DMS114 treated with DMSO at 0.1 percent for 48 hours (cell line): ENCODE results near the gene LAMA3.

ENCODE experiments used
- DNase-seq: peaks from one replicate; lab custom pipeline; 2025; ENCODE audit not compliant: unreplicated experiment; lab: John Stamatoyannopoulos, UW

Gene LAMA3

DNA sequence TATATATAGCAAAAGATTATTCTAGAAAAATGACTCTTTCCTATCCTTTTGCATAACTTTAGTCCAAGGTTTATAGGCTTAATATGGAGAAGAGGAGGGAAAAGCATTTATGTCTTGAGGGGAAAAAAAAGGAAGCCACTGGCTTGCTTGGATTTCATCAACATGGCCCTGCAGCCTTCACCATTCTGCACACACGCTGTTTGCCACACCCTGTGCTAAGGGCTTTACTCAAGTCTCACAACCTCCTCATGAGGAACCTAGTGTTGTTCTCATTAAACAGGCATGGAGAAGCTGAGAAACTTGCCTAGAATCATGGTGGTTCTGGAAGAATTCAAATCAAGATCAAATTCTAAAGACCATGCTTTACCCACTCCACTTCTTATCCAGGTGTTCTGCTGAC lies 208.0 kb downstream of the LAMA3 start:
- no peak for DNase-seq

GRCh38 chr18:23897733-23898132 lies 208.5 kb downstream of the LAMA3 start:
- no peak for DNase-seq

DNA sequence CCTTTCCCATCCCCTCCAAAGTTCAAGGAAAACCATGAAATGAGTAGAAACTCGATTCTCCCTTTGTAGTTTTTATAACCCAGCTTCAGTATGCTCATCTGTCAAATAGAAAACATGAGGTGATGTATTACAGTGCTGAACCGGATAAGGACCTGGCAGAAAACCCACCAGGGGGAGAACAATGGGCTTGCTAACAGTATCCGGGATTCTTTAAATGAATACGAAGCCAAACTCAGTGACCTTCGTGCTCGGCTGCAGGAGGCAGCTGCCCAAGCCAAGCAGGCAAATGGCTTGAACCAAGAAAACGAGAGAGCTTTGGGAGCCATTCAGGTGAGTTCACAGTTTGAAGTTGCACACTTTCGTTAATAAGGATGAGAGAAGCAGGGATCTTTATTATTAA lies 211.7 kb downstream of the LAMA3 start:
- DNase-seq = no peak

DNA sequence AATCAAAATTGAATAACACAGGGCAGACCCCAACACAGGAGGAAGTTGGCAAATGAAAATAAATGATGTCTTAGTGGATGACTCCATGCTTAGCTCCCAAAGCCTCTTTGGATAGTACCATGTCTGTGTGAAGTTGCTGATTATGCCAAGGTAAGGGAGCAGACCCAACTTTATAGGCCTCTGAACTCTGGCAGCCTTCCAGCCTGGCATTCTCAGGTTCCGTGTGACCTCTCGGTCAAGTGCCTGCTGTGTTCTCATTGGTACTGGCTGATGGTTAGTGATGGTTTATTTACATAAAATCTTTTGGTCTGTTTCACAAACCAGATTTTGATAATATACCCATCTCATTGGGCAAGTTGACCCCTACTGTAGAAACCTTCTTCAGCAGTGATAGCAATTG lies 213.1 kb downstream of the LAMA3 start:
- DNase-seq = no peak

GRCh38 chr18:23903971-23904370 lies 214.7 kb downstream of the LAMA3 start:
- no peak for DNase-seq

DNA sequence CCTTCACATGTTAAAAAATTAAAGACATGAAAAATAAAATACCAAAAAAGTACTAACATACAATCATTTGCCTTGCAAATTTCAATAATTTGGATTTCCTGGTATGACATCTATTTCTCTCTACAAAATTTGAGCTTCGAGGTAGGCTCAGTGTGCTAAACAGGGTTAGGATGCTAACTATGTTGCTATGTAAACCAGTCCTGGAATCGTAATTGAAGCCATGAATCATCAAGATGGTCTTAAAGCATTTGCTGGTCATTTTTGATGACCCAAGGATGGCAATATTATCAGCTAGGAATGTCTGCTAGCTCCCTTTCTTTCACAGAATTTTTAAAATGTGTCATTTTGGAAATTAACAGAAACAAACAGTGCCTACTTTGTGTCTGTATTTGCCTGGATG lies 217.4 kb downstream of the LAMA3 start:
- no peak for DNase-seq

GRCh38 chr18:23908827-23909226 lies 219.6 kb downstream of the LAMA3 start:
- DNase-seq = no peak

GRCh38 chr18:23910032-23910431 lies 220.8 kb downstream of the LAMA3 start:
- no peak for DNase-seq

- DNase-seq = no peak
Measured at GRCh38 chr18:23912356-23912755, 223.1 kb downstream of the LAMA3 start.

DNA sequence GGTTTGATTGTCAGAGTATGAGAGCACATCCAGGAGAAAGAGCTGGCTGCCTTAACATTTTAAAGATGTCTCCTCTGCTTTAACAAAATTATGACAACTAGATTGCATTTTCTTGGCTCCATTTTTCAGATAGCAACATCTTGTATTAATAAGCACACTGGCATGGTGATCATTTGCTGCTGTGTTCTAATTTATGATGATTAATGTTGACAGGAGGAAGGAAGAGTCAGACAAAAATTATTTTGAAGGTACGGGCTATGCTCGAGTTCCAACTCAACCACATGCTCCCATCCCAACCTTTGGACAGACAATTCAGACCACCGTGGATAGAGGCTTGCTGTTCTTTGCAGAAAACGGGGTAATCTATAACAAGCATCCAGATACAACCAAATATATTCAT lies 227.1 kb downstream of the LAMA3 start:
- no peak for DNase-seq

DNA sequence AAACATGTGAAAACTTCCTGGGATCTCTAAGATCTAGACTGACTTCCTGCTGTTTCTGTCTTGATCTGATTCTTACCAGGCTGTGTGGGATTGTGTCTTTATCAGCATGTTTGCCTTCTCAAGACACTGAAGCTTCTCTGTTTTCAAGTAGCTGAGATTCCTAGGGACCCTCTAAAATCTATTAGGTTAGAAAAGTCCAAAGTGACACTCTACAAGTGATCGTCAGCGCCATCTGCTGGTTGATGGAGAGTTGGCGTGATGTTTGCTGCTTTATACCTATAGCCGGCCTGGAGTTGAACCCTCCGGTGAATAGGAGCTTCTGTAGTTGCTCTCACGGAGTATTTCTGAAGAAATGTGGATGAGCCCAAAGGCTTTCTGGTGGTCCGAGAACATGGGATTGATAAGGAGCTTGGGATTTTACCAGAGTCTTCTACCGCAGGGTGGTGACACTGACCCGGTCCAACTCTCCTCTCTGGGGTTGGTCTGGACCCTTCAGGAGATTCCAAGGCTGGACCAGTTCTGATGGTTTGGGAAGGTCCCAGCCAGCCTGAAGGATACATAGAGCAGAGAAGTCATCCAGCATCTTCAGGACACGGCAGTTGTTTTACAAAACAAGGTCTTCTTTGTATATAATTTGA lies 229.3 kb downstream of the LAMA3 start:
- DNase-seq = peak; percentile 15

- no peak for DNase-seq
Measured at GRCh38 chr18:23920054-23920453, 230.8 kb downstream of the LAMA3 start.

- DNase-seq = no peak
Measured at GRCh38 chr18:23921716-23922285, 232.5 kb downstream of the LAMA3 start.

- DNase-seq = no peak
Measured at GRCh38 chr18:23922939-23923338, 233.7 kb downstream of the LAMA3 start.

GRCh38 chr18:23924813-23925212 lies 235.6 kb downstream of the LAMA3 start:
- no peak for DNase-seq

DNA sequence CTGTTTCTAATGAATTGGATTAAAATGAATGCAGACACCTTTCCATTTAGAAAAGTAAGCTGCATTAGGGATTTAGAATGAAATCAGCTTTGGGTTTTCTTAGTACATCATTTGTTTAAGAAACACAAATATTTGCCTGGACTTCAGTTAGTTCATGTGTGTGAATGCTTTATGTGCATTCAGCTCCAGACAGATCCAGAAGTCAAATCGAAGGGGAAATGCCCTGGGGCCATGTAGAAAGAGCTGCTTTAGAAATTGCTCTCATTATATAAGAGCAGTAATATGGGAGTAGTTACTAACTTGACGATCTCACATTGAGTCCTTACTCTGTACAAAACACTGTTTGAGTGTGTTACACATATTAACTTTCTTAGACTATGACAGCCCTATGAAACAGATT lies 237.3 kb downstream of the LAMA3 start:
- DNase-seq = no peak

- no peak for DNase-seq
Measured at GRCh38 chr18:23927821-23928746, 238.8 kb downstream of the LAMA3 start.

DNA sequence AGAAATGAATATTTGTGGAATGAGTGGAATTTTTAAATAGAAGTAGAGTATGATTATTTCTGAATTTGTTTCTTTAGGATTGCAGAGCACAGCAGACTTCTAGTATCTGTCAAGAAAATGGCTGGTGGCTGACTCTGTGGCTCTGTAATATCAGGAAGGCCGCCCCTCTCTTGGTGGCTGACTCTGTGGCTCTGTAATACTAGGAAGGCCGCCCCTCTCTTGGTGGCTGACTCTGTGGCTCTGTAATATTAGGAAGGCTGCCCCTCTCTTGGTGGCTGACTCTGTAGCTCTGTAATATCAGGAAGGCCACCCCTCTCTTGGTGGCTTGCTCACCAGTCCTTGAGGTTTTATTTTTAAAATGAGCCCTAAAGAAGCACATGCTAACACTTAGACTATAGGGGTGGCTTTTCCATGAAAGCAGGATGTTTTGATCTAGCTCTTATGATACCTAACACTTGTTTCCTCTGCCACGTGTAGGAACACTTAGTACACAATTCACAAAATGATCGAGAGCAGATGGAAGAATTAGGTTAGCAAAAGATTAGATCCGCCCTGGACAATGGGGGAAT lies 240.2 kb downstream of the LAMA3 start:
- no peak for DNase-seq

- DNase-seq = no peak
Measured at GRCh38 chr18:23930002-23930401, 240.7 kb downstream of the LAMA3 start.

- no peak for DNase-seq
Measured at GRCh38 chr18:23932385-23933067, 243.3 kb downstream of the LAMA3 start.

DNA sequence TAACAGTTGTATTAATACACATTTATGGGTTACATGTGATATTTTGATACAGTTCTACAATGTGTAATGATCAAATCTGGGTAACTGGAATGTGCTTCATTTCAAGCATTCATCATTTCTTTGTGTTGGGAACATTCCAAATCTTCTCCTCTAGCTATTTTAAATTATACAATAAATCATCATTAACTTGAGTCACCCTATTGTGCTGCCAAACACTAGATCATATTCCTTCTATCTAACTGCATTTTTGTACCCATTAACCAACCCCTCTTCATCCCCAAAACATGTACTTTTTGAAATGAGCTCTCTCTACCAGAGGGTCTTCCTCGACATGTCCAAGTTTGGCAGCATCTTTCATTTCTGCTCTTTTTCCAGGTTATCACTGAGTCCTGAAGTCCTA lies 244.2 kb downstream of the LAMA3 start:
- DNase-seq = no peak
